HG02610 (cell line): ENCODE data around the gene CNTNAP3B.
"Not testable (repeated sequence)": the region's sequence is repeated elsewhere in the genome, so short reads cannot be mapped to it uniquely, and the experiment has no call there.

ENCODE experiments used
- ATAC-seq: cut with Tn5 transposase; IDR thresholded peaks from one replicate; pipeline ENCODE4 v1.9.1; 2021; ENCODE audit warnings: mild to moderate bottlenecking, moderate library complexity; ENCODE audit not compliant: unreplicated experiment

The CNTNAP3B gene

DNA sequence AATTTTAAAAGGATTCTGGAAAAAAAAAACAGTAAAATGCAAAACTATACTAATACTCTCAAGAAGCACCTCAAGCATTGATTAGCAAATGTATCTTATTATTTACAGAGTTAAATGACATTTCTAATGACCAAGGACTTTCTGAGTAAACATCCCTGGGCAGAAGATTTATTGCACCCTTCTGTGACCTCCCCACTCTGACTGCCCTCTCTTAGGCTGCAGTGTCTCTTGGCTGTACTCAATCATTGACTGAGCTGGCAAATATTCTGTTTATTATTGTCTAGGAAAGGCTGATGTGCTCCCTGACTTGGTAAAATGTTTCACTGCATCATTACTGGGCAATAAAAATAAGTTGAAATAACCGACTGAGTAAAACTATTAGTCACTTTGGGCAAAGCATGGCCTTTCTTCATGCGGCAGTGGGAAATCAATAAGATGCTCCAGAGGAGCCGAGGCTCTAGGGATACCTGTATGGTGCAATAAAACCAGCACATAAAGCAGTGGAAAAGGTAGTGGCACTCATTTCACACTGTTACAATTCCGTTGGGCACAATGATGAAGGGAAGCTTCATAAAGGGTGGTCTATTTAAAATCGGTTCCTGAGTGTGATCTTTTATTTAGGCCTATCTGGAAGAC, 151.1 kb downstream of the CNTNAP3B start:
- ATAC-seq, result not testable (repeated sequence)

DNA sequence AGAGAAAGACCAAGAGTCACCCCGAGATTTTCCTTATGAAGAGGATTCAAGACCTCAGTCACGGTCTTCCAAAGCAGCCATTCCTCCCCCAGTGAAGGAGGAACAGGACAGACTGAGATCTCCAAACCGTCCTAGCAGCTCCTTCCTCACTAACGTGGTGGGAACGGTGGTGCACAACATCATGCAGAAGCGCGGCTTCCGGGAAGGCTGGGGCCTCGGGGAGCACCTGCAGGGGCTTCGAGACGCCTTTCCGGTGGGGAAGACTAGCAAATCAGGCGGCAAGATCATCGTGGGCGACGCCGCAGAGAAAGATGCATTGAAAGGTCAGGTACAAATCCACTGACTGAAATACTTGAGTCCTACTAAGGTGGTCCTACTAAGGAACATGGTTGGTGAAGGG, 154.3 kb downstream of the CNTNAP3B start:
- ATAC-seq, result not testable (repeated sequence)

DNA sequence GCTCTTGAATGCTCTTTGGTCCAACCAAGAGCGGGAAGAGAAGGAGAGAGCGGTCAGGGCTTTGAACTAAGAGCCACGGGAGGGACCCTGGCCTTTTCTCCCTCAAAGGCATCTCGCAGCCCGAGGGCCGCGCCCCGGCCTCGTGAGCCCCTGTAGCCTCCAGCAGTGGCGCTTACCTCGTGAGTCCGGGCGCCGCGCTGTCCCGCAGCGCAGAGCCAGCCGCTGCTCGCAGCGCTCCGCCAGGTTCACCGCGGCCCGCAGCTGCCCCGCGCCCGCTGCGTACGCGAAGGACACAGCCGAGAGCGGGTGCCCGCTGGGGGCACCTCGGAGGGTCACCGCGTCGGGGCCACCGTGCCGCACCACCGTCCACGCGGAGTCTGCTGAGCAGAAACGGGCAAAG, 176.2 kb downstream of the CNTNAP3B start:
- ATAC-seq, result not testable (repeated sequence)

DNA sequence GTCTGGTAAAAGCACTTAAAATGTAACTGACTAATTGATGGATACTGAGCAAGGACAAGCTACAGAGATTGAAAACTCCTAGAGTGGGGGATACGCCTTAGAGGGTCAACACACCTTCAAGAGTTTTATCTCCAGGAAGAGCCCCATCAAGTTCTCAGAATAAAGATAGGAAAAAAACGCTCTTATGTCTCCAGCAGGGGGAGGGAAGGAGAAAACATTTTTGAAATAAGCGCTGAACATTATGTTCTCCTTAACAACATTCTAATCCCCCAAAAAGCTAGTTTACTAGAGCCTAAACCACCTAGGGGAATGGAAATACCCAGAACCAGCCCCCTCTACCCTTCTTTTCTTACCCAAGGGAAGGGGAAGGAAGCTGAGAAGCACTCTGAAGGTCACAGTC, 187.5 kb downstream of the CNTNAP3B start:
- not testable (repeated sequence) for ATAC-seq

DNA sequence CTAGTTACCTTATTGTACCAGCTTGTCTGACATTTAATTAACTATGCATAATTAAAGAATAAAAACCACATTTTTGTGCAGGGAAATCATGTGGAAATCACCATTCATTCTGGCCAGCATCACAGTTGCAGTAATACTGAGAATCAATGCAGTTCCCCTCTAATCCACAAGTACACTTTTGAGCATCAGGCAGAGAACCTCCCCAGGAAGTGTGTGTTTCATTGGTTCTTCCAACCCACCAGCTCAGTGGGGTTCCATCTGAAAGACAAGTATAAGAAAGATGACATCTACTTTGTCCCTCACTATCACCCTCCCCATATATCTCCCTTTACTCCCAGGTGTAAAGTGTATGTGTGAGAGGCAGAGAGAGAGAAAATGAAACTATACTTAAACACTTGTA, 191.1 kb downstream of the CNTNAP3B start:
- not testable (repeated sequence) for ATAC-seq

DNA sequence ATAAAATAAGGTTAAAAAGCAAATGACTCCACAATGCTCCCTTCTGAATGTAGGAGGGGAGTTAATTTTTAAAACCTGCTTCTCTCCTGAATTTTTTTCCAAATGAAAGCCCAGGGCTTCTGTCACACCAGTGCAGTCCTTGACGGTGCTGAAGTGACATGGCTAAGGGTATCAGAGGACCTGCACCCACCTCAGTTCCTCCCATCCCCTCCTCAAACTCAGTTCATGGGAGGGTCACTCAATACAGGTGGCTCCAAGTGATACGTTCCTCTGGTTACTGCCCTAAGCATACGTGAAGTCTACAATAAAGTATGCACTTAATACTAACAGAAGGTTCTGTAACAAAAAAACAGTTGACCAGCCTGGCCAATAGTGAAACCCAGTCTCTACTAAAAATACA, 193.5 kb downstream of the CNTNAP3B start:
- not testable (repeated sequence) for ATAC-seq

DNA sequence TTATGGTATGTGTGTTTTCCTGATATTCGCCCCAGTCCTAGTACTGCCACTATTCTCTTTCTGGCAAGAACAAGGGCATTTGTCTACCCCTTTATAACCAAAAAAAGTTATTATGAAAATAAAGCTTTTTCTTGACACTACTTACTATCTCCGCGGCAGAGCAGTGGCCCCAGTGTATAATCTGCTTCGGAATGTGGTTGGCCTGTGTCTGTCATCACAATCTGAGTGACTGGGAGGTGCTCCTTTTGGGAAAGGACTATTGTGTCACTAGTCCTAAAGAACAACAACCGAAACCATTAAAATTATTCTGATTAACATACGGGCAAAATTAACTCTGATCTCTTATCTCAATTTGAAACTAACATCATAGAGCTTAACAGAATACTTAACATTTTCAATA, 200.1 kb downstream of the CNTNAP3B start:
- not testable (repeated sequence) for ATAC-seq

DNA sequence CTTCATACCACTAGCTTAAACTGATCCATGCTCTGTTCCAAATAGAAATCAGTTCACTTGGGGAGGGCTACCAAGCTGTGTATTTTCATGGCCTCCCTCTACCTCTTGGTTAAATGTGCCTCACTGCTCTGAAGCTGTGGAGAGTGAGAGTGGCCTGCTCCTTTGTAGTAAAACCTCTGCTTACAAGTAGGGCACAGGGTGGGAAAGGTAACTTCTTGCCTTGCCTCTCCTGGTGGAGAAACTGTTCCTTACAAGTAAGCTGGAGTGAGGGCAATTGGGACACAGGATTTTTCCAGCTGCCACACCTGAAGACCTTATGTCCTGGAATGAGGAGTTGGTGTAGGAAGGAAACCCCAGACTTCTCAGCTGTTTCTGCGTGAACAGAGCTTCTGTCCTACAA, 211.9 kb downstream of the CNTNAP3B start:
- not testable (repeated sequence) for ATAC-seq

DNA sequence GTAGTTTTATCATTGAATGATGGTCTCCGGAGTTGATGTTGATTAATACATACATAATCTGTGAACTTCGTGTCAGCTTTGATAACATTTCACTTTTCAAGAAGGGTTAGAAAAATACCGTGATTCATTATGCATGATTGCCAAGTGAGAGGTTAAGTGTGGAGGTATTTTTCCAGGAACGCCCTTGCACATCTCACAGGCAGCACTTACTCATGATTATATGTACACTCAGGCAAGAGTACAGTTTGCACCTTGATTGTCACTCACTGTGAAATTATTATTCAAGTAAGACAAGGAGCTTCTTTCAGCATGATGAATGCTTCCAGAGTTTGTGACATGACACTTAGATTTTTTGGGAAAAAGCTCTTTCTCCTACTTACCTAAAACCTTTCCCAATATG, 223.7 kb downstream of the CNTNAP3B start:
- ATAC-seq, result not testable (repeated sequence)

DNA sequence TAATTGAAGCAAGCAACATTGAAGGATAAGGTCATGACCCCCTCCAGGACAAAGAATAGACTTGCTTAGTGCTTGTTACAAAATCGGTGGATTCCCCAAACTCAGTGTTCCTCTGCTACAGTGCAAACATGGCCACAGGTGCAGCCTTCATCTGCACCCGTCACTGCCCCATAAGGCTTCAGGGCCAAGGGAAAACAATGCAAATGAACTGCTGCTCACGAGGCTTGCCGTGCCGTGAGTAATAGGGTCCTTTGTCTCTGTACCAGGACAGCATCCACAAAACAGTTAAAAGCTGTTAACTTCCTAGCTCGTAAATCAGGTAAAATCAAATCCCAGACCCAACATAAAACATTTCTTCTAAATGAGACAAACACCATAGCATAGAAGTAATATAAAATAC, 226.5 kb downstream of the CNTNAP3B start:
- ATAC-seq, result not testable (repeated sequence)

DNA sequence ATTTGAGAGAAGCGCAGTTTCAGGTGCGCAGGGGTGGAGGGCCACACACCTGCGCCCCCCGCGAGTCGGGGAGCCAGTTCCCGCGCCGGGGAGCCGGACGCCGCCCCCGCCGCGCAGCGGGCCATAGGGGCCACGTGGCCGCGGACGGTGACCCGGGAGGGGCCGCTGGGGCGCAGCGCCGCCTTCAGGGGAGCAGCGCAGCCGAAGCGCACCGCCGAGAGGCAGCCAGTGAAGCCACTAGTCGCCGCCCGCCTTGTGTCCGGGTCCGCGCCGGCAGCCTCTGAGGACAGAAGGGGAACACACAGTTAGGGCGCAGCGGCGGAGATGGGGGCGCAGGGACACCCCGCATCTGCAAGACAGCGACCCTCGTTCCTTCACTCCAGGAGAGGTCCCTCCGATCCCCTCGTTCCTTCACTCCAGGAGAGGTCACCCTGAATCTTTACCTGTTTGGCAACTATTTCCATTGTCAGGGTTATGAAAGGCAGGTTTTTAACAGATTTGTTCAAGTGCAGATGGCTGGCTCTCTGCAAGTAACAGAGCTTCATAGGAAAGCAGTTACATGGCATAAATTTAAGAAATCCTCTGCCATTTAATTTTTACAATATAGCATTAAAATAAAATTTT, 230.4 kb downstream of the CNTNAP3B start:
- not testable (repeated sequence) for ATAC-seq

DNA sequence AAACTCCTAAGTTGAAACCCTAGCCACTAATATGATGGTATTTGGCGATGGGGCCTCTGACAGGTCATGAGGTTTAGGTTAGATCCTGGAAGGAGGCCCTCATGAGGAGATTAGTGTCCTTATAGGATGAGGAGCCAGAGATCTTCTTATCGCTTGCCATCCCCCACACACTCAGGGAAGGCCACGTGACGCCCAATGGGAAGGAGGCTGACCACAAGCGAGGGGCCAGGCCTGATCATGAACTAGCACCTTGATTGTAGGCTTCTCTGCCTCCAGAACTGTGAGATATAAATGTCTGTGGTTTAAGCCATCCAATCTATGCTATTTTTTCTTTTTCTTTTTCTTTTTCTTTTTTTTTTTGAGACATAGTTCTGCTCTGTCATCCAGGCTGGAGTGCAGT, 254.7 kb downstream of the CNTNAP3B start:
- ATAC-seq, result not testable (repeated sequence)

DNA sequence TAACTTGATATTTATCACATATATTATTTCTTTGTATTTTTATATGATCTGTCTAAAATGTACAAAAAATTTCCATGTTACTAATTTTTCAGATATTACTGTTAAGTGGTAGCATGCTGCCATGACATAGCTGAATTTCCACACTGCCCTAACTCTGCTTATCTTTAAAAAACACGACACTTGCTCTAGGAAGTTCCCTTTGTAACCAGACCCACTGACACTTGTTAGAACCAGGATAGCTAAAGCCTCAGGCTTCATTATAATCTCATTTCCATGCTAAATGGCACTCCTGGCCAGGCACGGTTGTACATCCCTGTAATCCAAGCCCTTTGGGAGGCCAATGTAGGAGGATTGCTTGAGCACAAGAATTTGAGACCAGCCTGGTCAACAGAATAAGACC, 273.8 kb downstream of the CNTNAP3B start:
- ATAC-seq, result not testable (repeated sequence)

DNA sequence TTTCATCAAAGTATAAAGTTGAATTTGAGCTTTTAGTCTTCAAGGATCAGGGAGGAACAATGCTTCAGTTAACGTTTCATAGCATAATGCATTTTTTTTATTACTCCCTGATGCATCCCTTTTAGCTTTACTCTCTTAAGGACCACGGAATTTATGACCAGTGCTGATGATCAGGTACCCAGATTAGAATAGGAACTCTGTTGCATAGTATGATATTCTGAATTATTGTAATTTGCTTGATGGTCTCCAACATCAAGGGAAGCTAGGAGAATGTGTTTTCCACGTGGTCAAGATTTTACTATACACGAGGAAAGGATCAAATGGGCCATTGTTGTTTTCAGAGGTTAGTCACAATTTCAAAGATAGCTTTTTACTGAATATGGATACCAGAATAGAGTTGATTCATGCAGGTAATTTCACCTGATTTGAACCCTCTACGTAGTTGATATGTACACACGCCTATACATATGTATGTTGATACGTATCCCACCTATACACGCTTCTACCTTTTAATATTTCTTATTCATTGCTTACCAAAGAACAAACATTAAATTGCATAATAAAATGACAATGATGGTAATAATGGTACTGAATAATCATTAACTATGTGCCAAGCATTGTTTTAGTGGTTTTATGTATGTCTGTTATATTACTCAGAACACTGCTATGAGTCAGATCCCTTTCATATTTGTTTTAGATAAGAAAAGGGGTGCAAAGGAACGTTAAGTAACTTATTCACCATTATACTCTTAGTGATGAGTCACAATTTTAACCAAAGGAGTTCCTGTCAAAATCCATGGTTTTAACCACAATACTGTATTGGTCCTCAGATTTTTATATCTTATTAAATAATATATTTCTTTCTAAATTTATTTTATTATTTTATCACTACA, 277.1 kb downstream of the CNTNAP3B start:
- not testable (repeated sequence) for ATAC-seq

DNA sequence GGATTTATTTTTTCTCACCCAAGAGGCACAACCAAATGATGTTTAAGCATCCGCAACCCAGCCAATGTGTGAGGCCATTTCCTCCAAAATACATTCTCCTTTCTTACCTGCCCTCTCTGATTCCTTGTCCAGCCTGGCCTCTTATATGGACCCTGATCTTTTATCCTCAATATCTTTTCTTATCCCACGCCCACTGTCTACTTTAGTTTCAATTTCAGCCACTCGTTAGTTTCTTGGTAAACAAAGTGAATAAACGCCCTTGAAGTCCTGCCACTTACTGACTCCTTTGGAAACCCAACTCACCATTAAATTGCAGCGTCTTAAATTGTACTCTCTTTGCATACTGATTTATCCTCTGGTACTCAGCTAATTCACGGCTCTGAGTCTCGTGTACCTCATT, 281.4 kb downstream of the CNTNAP3B start:
- not testable (repeated sequence) for ATAC-seq
